K562 (cell line): ENCODE results near the gene FAM167B. TPM values are rescaled to one million over a fixed set of nuclear protein-coding genes. Genes with fewer than 3 reads are reported as not detected.
A peak's percentile ranks its signal among the peaks of the same experiment; 100 is the strongest.

Experiments used
- CBFA2T2 ChIP-seq: fragments of 450-650 bp; conservative IDR thresholded peaks from 2 replicates; pipeline ENCODE4 v1.6.1; 2017; ENCODE audit warnings: mild to moderate bottlenecking
- CREB3 ChIP-seq: fragments of 450-650 bp; conservative IDR thresholded peaks from 2 replicates; pipeline ENCODE4 v1.6.1; 2016; ENCODE audit warnings: missing genetic modification characterization, low read depth, mild to moderate bottlenecking, missing compliant biosample characterization, moderate library complexity
- DDX20 ChIP-seq: fragments of 450-650 bp; IDR thresholded peaks from 2 replicates; pipeline ENCODE4 v1.6.1; 2016; ENCODE audit warnings: missing genetic modification characterization, low read depth, mild to moderate bottlenecking, missing compliant biosample characterization, moderate library complexity
- HNRNPK ChIP-seq: fragments of 200-400 bp; formaldehyde crosslinking; IDR thresholded peaks from one replicate; pipeline ENCODE4 v1.6.1; 2018; ENCODE audit warnings: mild to moderate bottlenecking, low read depth, low read length; ENCODE audit not compliant: poor library complexity, severe bottlenecking
- HNRNPL ChIP-seq: fragments of 200-400 bp; formaldehyde crosslinking; IDR thresholded peaks from 2 replicates; pipeline ENCODE4 v1.6.1; 2017; ENCODE audit warnings: low read depth, mild to moderate bottlenecking, low read length
- KHSRP ChIP-seq: fragments of 450-650 bp; IDR thresholded peaks from 2 replicates; pipeline ENCODE4 v1.6.1; 2017
- MCM2 ChIP-seq: fragments of 450-650 bp; IDR thresholded peaks from 2 replicates; pipeline ENCODE4 v1.6.1; 2017; ENCODE audit warnings: low read depth, mild to moderate bottlenecking
- PHF20 ChIP-seq: fragments of 450-650 bp; IDR thresholded peaks from 2 replicates; pipeline ENCODE4 v1.6.1; 2018; ENCODE audit not compliant: partially characterized antibody
- SMAD3 ChIP-seq: fragments of 450-650 bp; formaldehyde crosslinking; conservative IDR thresholded peaks from 2 replicates; pipeline ENCODE4 v1.4.0; 2020; ENCODE audit warnings: mild to moderate bottlenecking
- ZFP91 ChIP-seq: sonication (generic); formaldehyde crosslinking; IDR thresholded peaks from 2 replicates; pipeline ENCODE4 v1.8.0; 2022; ENCODE audit warnings: mild to moderate bottlenecking, missing genetic modification reagents
- ZNF311 ChIP-seq: fragments of 250-450 bp; sonication (Bioruptor Pico); IDR thresholded peaks from 2 replicates; pipeline ENCODE4 v1.4.0; 2020; ENCODE audit warnings: mild to moderate bottlenecking, moderate library complexity
- polyA plus RNA-seq, 8 experiments: library from polyadenylated mRNA; depleted of rRNA in 4 of 8; stranded (reverse) in 5 of 8; unstranded in 3 of 8; fragments of >200 nt; fragmentation: Nextera tagmentation in 2 of 8; fragmentation: Illumina TruSeq in 1 of 8; extraction: Ambion mirVana in 2 of 8; extraction: Trizol in 1 of 8; gene quantifications; 2 replicates each; pipeline versions ENCODE4 v1.2.1 to v1.2.3, GENCODE V29; 2011 to 2014; ENCODE audit warnings: inconsistent platforms in 1 of 8, missing spikeins in 1 of 8
- total RNA-seq, 7 experiments: library from RNA; depleted of rRNA in 6 of 7; stranded (reverse); fragments of >200 nt in 6 of 7; fragmentation: Illumina TruSeq in 2 of 7; extraction: Trizol in 2 of 7; gene quantifications; 2 replicates each; pipeline versions ENCODE4 v1.2.1 to v1.2.3, GENCODE V29; 2011 to 2021; ENCODE audit warnings: low replicate concordance in 1 of 7
- TF ChIP-seq, protein P1 (sequence below): sonication (generic); formaldehyde crosslinking; IDR thresholded peaks from 2 replicates; pipeline ENCODE4 v1.8.1; 2023; ENCODE audit warnings: mild to moderate bottlenecking, missing genetic modification reagents, moderate library complexity
- TF ChIP-seq, protein P2 (sequence below): fragments of 250-450 bp; sonication (Bioruptor Pico); IDR thresholded peaks from 2 replicates; pipeline ENCODE4 v1.9.0; 2021; ENCODE audit warnings: mild to moderate bottlenecking
- TF ChIP-seq, protein P3 (sequence below): IDR thresholded peaks from 2 replicates; pipeline ENCODE4 v1.6.1; 2012; ENCODE audit warnings: low read depth, low read length, improper control_type of control experiment, borderline replicate concordance
- TF ChIP-seq, protein P4 (sequence below): fragments of 200-800 bp; sonication (Bioruptor generic); IDR thresholded peaks from 2 replicates; pipeline ENCODE4 v1.6.1; 2016; ENCODE audit warnings: missing genetic modification characterization, missing compliant biosample characterization

The FAM167B gene
- total and polyA plus RNA-seq, 9 of the 15 experiments (the other 6 are each of a cell fraction or from before 2014, with no cell fraction given), result not detected

DNA sequence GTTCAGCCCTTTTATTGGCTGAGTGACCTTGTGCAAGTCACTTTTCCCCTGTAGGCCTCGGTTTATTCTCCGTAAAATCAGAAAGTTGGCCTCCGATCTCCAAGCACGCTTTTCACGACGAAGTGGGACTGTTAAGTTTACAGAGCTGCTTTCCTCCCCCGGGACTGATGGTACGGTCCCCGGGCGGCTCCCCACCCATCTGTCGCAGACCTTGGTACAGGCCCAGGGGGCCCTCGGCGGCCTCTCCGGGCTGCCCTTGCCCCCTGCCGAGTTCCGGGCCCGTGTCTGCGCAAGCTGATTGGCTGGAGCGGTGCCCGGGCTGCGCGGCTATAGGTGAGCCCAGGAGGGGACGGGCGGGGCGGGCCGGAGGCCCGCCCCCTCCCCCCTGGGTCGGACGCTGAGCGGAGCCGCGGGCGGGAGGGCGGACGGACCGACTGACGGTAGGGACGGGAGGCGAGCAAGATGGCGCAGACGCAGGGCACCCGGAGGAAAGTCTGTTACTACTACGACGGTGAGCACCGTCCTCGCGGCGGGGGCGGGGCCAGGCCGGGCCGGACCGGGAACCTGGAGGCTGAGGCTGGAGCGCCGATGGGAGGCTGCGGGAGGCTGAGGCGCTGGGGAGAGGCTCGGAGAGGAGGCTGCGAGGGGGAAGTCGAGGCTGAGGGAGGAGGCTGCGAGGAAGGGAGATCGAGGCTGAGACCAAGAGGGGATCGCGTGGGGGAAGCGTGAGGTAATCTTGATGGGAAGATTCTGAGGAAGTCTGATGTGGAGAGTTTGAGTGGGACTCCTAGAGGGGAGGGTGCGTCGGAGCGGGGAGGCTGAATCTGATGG is 44.9 kb downstream of the FAM167B start, which contains the start of gene HDAC1 (continued):
- TF ChIP-seq SMAD3 (CRISPR knock-in tag), result no peak
- TF ChIP-seq HNRNPK, result no peak
- TF ChIP-seq CREB3 (tag), result 0 out of 2 replicates have a peak, but pooled peaks have one; percentile 8
- TF ChIP-seq, protein P1, sequence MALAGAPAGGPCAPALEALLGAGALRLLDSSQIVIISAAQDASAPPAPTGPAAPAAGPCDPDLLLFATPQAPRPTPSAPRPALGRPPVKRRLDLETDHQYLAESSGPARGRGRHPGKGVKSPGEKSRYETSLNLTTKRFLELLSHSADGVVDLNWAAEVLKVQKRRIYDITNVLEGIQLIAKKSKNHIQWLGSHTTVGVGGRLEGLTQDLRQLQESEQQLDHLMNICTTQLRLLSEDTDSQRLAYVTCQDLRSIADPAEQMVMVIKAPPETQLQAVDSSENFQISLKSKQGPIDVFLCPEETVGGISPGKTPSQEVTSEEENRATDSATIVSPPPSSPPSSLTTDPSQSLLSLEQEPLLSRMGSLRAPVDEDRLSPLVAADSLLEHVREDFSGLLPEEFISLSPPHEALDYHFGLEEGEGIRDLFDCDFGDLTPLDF (CRISPR knock-in tag), result no peak
- peak; percentile 73 for TF ChIP-seq PHF20
- TF ChIP-seq HNRNPL, result 0 out of 2 replicates have a peak, but pooled peaks have one; percentile 37
- no peak for TF ChIP-seq MCM2
- TF ChIP-seq, protein P2, sequence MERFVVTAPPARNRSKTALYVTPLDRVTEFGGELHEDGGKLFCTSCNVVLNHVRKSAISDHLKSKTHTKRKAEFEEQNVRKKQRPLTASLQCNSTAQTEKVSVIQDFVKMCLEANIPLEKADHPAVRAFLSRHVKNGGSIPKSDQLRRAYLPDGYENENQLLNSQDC, result peak; percentile 75; the same call in 1 of the 2 replicates
- TF ChIP-seq, protein P3, sequence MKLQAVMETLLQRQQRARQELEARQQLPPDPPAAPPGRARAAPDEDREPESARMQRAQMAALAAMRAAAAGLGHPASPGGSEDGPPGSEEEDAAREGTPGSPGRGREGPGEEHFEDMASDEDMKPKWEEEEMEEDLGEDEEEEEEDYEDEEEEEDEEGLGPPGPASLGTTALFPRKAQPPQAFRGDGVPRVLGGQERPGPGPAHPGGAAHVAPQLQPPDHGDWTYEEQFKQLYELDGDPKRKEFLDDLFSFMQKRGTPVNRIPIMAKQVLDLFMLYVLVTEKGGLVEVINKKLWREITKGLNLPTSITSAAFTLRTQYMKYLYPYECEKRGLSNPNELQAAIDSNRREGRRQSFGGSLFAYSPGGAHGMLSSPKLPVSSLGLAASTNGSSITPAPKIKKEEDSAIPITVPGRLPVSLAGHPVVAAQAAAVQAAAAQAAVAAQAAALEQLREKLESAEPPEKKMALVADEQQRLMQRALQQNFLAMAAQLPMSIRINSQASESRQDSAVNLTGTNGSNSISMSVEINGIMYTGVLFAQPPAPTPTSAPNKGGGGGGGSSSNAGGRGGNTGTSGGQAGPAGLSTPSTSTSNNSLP, result no peak
- no peak for TF ChIP-seq DDX20 (tag)
- TF ChIP-seq, protein P4, sequence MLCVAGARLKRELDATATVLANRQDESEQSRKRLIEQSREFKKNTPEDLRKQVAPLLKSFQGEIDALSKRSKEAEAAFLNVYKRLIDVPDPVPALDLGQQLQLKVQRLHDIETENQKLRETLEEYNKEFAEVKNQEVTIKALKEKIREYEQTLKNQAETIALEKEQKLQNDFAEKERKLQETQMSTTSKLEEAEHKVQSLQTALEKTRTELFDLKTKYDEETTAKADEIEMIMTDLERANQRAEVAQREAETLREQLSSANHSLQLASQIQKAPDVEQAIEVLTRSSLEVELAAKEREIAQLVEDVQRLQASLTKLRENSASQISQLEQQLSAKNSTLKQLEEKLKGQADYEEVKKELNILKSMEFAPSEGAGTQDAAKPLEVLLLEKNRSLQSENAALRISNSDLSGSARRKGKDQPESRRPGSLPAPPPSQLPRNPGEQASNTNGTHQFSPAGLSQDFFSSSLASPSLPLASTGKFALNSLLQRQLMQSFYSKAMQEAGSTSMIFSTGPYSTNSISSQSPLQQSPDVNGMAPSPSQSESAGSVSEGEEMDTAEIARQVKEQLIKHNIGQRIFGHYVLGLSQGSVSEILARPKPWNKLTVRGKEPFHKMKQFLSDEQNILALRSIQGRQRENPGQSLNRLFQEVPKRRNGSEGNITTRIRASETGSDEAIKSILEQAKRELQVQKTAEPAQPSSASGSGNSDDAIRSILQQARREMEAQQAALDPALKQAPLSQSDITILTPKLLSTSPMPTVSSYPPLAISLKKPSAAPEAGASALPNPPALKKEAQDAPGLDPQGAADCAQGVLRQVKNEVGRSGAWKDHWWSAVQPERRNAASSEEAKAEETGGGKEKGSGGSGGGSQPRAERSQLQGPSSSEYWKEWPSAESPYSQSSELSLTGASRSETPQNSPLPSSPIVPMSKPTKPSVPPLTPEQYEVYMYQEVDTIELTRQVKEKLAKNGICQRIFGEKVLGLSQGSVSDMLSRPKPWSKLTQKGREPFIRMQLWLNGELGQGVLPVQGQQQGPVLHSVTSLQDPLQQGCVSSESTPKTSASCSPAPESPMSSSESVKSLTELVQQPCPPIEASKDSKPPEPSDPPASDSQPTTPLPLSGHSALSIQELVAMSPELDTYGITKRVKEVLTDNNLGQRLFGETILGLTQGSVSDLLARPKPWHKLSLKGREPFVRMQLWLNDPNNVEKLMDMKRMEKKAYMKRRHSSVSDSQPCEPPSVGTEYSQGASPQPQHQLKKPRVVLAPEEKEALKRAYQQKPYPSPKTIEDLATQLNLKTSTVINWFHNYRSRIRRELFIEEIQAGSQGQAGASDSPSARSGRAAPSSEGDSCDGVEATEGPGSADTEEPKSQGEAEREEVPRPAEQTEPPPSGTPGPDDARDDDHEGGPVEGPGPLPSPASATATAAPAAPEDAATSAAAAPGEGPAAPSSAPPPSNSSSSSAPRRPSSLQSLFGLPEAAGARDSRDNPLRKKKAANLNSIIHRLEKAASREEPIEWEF (CRISPR knock-in tag), result no peak
- no peak for TF ChIP-seq ZNF311
- peak; percentile 12; the same call in 1 of the 2 replicates for TF ChIP-seq ZFP91 (CRISPR knock-in tag)
- 0 out of 2 replicates have a peak, but pooled peaks have one; percentile 18 for TF ChIP-seq KHSRP
- TF ChIP-seq CBFA2T2, result no peak
